GM10847 (cell line): Measurements from ENCODE around the gene CDYL.

ENCODE experiments used
- POLR2A ChIP-seq: IDR thresholded peaks from 2 replicates; pipeline ENCODE4 v1.6.1; 2011; ENCODE audit not compliant: insufficient read length; ENCODE audit errors: extremely low read depth

Gene CDYL

GRCh38 chr6:4760773-4761172 lies 15.4 kb upstream of the CDYL start:
- no peak for TF ChIP-seq POLR2A

DNA sequence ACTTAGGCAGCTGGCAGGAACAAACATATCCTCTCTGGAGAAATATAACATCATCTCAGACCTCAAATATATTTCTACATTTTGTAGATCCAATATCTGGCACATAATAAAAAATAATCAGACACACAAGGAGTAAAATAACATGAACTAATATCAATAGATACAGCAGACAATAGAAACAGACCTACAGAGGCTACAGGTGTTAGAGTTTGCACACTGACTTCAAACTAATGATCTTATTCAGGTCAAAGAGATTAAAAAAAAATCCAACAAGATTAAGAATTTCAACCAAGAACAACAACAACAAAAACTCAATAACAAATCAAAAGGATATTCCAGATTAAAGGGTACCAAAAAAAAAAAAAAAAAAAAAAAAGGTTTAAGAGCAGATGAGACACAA lies 13.9 kb upstream of the CDYL start:
- no peak for TF ChIP-seq POLR2A

DNA sequence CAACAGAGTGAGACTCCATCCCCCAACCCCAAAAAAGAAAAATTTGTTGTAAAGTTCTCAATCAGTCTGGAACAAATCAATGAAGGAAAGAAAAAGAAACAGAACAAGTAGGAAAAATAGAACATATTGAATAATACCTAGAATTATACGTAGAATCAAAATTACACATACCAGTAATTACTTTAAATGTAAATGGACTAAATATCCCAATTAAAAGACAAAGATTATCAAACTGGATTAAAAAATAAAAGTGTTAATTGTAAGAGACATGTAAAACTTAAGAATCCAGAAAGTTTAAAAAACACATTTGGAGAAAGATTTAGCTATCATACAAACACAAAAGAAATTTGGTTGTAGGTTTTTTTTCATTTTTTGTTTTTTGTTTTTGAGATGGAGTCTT lies 12.3 kb upstream of the CDYL start:
- TF ChIP-seq POLR2A = no peak

- no peak for TF ChIP-seq POLR2A
These were observed 7.4 kb upstream of the CDYL start for GRCh38 chr6:4768815-4769214.

DNA sequence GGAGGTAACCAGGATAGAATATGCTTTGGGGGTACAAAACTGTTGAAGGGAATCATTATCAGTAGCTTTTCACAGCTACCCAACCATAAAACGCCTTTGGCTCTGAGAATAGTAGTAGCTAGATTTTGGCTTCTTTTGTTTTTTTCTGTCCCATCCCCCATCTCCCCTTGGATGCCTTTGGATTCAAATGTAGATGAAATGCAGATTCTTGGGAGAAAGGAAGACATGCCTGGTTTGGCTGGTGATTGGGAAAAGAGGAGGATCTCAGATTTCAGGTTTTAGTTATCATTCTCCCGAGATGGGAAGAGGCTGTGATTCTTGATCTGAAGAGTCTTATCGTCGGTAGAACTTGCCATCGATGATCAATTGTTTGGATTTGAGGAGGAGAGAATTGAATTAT lies 3.5 kb upstream of the CDYL start:
- TF ChIP-seq POLR2A = no peak

- TF ChIP-seq POLR2A = no peak
These were observed 3.0 kb upstream of the CDYL start for GRCh38 chr6:4773181-4773580.

GRCh38 chr6:4774296-4774695 lies 1.9 kb upstream of the CDYL start:
- TF ChIP-seq POLR2A = no peak

DNA sequence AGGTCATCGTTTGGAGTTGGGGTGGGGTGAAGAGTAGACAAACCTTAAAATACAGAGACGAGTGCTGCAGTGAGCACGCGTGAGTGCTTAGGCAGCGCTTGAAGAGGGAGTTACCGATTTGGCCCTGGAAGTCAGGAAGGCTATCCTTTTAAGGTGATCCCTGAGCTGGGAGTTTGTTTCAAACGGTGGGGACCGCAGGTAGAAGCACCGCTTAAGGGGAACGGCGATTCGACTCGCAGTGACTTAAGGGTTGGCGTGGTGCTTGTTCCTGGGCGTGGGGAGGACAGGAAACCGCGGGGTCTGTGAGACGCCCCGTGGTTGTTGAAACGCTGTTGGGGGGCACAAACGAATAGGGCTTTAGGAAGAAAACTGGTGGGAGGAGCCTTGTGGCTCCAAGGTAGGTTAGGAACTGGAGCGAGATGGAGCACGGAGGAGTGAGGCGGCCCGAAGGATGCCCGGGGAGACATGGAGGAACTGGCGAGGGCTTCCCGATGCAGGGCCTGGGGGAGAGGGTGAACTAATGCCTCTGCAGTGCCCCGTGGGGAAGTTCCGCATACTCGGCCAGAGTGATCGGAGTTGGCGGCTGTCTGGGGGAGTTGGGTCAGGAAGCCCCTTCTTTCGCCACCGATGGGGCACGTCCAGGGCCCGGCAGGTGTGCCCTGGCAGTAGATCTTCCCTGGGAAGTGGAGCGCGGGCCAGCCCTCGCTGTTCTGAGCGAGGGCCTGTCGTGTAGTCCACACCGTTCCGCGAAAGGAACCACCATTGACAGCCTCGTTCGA lies 1.3 kb upstream of the CDYL start:
- TF ChIP-seq POLR2A = no peak

GRCh38 chr6:4775494-4776130 lies 592 bp upstream of the CDYL start:
- TF ChIP-seq POLR2A = no peak

- TF ChIP-seq POLR2A = no peak
These were observed 539 bp downstream of the CDYL start for GRCh38 chr6:4776493-4777393.

DNA sequence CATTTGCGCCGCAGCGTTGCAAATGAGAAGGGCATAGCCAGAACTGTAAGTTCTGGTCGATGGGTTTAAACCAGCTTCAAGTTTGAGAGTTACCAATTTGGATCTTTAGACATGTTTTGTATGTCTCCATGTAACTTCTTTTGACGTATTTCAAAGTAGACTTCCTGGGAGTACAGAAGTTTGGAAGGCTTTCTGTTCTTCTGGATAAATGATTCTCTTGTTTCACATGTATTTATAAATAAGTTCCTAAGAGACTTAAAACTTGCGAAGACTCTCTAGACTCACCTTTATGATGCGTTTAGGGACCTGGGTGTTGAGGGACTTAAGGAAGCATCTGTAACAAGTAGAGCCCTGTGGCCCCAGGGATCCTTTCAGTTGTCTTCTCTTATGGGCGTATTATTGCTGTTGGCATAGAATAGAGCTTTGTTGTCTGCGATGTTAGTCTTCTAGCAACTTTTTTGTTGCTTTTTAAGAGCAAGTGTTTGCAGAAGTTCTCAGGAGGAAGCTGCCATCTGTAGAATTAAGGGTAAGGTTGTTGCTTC lies 1.3 kb downstream of the CDYL start:
- no peak for TF ChIP-seq POLR2A

DNA sequence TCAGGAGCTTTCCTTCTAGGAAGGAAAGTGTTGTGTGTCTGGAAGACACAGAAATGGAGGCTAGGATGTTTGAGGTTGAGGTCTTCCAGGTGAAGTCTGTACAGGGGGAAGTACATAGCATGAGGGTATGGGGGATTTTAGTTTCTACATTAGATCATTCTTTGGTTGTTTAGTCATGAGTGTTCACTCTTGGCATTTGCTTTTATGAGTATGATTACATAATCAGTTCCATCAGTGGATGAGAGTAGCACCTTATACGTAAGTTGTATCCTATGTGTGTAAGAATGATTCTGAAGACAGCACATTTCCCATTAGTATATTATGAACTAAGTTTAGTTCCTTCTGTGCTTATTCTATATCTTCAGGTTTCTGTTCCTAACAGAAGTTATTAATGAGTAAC lies 1.9 kb downstream of the CDYL start:
- no peak for TF ChIP-seq POLR2A

DNA sequence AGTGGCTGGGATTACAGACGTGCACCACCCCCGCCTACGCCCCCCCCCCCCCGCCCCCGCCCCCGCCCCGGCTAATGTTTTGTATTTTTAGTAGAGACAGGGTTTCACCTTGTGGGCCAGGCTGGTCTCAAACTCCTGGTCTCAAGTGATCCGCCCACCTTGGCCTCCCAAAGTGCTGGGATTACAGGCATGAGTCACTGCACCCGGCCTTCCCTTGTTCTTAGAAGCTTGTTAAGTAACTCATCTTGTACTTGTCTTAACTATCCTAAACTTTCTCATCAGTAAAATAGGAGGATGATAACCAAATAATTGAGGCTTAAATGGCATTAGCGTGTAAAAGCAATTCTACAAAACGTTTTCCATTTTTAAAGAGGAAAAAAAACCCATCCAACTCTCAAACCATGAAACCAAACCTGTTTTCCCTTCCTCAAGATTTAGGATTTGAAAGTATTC lies 4.2 kb downstream of the CDYL start:
- no peak for TF ChIP-seq POLR2A

DNA sequence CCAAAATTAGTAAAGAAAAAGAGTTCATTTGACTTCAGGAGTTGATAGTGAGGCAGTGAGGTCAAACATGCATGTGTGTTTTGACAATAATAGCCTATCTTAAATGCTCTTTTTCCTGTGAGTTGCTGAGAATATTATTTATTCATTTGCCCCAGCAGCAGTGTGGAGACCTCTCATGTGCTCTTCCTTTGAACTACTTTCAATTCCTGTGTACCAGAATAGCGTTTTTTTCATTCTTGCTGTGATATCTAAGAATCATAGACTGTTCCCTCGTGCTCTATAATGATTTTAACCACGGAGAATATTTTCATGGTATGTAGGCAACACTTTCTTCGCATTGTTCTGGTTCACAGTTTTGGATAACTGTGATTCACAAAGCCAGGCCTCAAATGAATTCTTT lies 5.2 kb downstream of the CDYL start:
- no peak for TF ChIP-seq POLR2A

DNA sequence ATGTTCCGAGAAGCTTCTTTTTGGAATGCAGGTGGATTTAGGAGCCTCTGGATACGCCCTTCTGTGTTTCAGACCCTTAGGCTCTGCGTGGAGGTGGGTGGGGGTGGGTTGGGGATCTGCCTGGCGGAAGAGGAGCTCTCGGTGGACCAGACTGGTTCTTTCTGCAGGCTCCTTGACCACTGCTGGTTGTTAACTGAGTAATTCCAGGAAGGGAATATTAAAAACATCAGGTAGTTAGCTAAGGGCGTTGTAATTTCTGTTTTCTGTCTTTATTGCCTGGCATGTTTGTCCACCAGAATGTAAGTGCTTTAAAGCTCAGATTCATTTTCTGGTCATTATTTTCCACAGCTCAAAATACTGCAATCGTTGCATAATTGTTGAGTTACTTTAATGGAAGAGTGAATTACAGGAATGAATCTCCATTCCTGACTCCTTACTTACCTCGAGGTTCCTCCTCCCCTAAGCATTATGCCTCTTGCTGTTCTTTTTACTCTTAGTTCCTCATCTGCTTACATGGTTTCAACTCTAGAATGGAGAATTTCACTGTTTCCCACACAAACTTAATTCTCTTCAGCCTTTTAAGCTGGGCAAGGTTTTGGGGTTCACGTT lies 5.9 kb downstream of the CDYL start:
- TF ChIP-seq POLR2A = no peak

DNA sequence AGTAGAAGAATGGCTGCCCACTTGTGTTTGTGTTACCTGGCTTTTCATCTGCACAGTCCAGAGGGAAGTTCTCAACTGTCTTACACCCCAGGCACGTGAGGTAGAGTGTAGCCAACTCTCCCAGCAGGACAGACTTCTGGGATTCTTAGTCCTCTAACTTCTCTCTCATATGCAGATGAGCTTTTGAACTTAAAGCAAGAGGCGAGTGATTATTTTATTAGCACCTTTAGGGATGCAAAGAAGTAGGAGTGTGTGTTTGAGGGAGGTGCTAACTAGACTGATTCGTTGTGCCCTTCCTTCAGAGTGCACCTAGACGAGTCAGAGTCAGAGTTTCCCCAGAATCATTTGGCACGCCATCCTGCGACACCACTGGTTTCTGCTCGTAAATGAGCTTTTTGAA lies 10.8 kb downstream of the CDYL start:
- TF ChIP-seq POLR2A = no peak

GRCh38 chr6:4788482-4788881 lies 12.3 kb downstream of the CDYL start:
- no peak for TF ChIP-seq POLR2A
